Fibroblast of skin of abdomen (primary cell): ENCODE results near the gene TRAPPC12.

Experiments used
- DNase-seq: peaks from one replicate; pipeline ENCODE4 v3.0.0-alpha.2; 2013

Gene TRAPPC12

GRCh38 chr2:3409627-3410170 is 30.2 kb downstream of the TRAPPC12 start:
- DNase-seq: no peak

GRCh38 chr2:3411103-3411502 is 31.6 kb downstream of the TRAPPC12 start:
- DNase-seq: no peak

- no peak for DNase-seq
These were observed 34.2 kb downstream of the TRAPPC12 start for GRCh38 chr2:3413697-3414096.

GRCh38 chr2:3414133-3414860 is 34.8 kb downstream of the TRAPPC12 start:
- no peak for DNase-seq

- no peak for DNase-seq
These were observed 39.4 kb downstream of the TRAPPC12 start for GRCh38 chr2:3418766-3419404.

- DNase-seq: no peak
These were observed 40.7 kb downstream of the TRAPPC12 start for GRCh38 chr2:3420076-3420768.

GRCh38 chr2:3420769-3421397 is 41.4 kb downstream of the TRAPPC12 start:
- no peak for DNase-seq

GRCh38 chr2:3421580-3421979 is 42.1 kb downstream of the TRAPPC12 start:
- no peak for DNase-seq

- no peak for DNase-seq
These were observed 42.8 kb downstream of the TRAPPC12 start for GRCh38 chr2:3422161-3422779.

- DNase-seq: peak; percentile 30
These were observed 44.1 kb downstream of the TRAPPC12 start for GRCh38 chr2:3423492-3424170.

- DNase-seq: no peak
These were observed 44.8 kb downstream of the TRAPPC12 start for GRCh38 chr2:3424171-3424795.

GRCh38 chr2:3426615-3427014 is 47.1 kb downstream of the TRAPPC12 start:
- DNase-seq: no peak

- no peak for DNase-seq
These were observed 47.8 kb downstream of the TRAPPC12 start for GRCh38 chr2:3427272-3427671.

- no peak for DNase-seq
These were observed 49.1 kb downstream of the TRAPPC12 start for GRCh38 chr2:3428577-3428976.

- DNase-seq: no peak
These were observed 49.6 kb downstream of the TRAPPC12 start for GRCh38 chr2:3429066-3429610.

GRCh38 chr2:3430172-3430571 is 50.7 kb downstream of the TRAPPC12 start:
- DNase-seq: no peak

- DNase-seq: no peak
These were observed 51.4 kb downstream of the TRAPPC12 start for GRCh38 chr2:3430740-3431490.

GRCh38 chr2:3432067-3432466 is 52.6 kb downstream of the TRAPPC12 start:
- DNase-seq: no peak

GRCh38 chr2:3432693-3433338 is 53.3 kb downstream of the TRAPPC12 start:
- no peak for DNase-seq

- DNase-seq: no peak
These were observed 53.8 kb downstream of the TRAPPC12 start for GRCh38 chr2:3433339-3433699.
